GM21360 (cell line): ENCODE results near the gene DMKN.

Source experiments
- ATAC-seq: cut with Tn5 transposase; IDR thresholded peaks from one replicate; pipeline ENCODE4 v1.9.1; 2021; ENCODE audit warnings: mild to moderate bottlenecking, moderate library complexity; ENCODE audit not compliant: unreplicated experiment

Gene DMKN

DNA sequence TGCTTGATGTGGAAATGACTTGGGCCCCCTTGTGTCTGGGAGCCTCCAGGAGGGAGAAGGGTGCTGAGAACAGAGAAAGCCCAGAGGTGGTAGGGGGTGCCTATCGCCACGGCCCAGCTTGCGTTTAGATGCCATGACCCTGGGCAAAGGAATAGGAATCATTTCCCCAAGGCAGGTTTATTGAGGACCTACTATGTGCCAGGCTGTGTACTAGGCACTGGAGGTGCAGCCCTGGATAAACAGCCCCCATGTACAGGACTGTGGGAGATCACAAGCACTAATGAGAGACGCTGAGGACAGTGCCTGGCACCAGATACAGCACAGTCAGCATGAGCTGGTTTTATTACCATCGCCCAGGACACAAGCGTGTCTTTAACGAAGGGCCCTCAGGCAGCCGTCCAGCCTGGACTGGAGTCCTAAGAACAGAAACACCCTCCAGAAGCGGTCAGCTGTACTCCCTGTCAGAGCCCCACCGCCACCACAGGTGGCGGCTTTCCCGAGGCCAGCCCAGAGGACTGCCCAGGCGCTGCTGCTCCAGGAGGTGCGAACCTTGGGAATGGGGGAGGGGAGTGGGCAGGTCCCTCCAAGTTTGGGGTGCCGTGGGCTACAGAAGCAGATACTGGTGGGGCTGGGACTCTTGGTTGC lies 36.6 kb upstream of the DMKN start:
- ATAC-seq, result no peak

GRCh38 chr19:35549174-35549788 lies 35.8 kb upstream of the DMKN start:
- ATAC-seq, result no peak

- no peak for ATAC-seq
Measured at GRCh38 chr19:35546532-35546931, 33.1 kb upstream of the DMKN start.

DNA sequence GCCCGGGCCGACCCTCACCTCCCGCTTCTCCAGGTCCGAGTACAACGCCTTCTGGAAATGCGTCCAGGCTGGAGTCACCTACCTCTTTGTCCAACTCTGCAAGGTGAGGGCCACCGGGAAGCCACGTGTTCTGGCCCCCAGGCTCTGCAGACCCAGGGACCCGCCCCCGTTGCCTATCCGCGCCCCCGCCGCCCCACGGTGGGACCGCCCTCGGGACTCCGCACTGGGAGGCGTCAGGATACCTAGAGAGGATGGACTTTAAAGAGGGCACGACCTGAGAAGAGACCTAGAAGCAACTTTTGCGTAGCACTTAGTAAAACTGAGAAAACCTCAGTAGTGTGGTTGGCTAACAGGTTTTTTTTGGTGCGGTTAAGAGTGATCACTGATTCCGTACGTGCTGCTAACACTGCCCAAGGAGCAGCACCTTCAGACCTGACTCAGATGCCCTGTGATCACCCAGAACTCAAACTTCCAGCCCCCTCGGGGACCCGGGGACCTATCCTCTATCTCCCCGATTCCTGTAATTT lies 32.5 kb upstream of the DMKN start:
- peak; percentile 24 for ATAC-seq

- peak; percentile 70 for ATAC-seq
Measured at GRCh38 chr19:35545001-35545854, 31.8 kb upstream of the DMKN start, which contains the start of gene TMEM147. Gene TMEM147 (plus strand): TSS chr19:35545626. CDS start chr19:35545740, 114 bp downstream.

DNA sequence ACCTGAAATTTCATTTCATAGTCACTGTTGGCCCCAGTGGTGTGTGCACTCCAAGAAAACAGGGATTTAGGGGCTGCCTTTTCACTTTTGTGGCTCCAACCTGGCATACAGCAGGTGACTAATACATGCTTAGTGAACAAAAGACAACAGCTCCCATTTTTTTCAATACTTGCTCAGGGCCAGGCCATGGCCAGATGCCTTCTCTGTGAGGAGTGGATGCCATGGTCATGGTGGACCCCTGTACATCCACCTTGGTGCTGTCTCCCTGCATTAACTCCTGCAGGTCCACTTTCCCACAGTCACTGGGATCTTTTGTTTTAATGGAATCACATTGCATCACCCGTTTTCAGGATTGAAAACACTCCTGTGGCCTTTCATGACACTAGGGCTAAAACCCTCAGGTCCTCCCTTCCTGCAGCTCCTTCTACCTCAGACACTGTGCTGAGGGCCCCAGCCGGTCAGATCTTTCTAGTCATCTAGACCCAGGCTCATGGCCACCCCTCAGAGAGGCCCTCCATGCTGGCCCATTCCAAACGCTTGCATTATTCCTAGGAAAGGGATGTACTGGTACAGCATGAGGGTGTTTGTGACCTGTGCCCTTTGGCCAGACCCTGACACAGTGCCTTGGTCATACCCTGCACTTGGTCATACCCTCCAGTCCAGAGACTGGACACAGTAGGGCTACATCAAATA lies 30.8 kb upstream of the DMKN start:
- no peak for ATAC-seq

- no peak for ATAC-seq
Measured at GRCh38 chr19:35543280-35544109, 30.0 kb upstream of the DMKN start.

GRCh38 chr19:35542209-35542608 lies 28.8 kb upstream of the DMKN start:
- ATAC-seq, result no peak

- ATAC-seq, result no peak
Measured at GRCh38 chr19:35540356-35540927, 27.0 kb upstream of the DMKN start.

DNA sequence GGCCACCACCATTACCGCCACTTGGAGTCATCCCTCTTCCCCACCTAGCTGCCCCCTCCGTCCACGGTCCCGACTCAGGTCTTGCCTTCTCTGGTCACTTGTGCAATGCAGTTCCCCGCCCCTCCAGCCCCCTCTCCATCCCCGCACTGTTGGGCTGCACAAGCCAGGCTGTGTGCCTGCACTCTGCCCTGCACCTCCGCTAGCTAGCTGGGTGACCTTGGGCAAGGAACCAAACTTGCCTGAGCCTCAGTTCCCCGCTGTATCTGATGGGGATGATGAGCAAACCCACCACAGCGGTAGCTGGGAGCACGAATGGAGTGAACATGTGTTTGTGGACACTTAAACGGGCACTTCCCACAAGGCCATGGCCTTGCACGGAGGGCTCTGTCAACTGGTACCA lies 26.4 kb upstream of the DMKN start:
- ATAC-seq, result no peak

DNA sequence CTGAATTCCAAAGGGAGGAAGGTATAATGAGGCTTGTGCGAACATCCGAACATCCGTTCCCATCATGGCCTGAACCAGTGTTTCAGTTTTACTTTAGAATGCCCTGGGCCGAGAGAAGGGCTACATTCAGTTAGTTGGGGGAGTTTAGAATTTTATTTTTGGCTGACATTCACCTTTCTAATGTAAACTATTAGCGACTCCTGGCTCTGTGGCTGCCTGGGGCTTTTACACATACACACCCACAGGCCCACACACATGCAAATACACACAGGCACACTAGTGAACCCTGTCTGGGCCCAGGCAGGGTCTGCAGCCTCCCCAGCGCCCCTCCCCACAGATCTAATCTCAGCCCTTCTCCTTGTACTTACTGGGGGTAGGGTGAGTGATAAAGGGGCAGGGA lies 25.9 kb upstream of the DMKN start:
- ATAC-seq, result no peak

DNA sequence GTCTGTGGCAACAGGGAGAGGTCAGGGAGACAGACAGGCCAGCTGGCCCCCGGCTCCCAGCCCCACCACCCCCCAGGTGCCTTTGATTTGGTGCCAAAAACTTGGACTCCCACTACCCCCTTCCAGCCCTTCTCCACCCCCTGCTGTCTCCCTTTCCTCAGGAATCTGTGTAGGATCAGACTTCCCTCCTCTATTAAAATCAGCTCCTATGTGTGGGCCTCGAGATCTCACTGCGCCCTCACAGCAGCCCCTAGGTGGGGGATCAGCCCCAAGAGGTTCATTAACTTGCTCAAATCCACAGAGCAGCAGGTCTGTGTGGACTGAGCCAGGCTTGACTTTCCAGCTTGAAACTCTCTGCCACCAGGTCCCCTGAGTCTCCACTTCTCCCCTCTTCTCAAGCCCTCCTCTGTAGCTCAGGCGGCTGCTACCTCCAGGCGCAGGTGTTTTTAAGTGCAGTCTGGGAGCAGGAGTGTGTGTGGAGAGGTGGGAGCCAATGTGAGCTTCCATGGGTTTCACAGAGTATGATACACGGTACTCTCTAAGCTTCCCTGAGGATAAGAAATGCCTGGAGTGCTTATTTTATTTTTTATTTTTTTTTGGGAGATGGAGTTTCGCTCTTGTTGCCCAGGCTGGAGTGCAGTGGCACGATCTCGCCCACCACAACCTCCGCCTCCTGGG lies 21.5 kb upstream of the DMKN start:
- no peak for ATAC-seq

DNA sequence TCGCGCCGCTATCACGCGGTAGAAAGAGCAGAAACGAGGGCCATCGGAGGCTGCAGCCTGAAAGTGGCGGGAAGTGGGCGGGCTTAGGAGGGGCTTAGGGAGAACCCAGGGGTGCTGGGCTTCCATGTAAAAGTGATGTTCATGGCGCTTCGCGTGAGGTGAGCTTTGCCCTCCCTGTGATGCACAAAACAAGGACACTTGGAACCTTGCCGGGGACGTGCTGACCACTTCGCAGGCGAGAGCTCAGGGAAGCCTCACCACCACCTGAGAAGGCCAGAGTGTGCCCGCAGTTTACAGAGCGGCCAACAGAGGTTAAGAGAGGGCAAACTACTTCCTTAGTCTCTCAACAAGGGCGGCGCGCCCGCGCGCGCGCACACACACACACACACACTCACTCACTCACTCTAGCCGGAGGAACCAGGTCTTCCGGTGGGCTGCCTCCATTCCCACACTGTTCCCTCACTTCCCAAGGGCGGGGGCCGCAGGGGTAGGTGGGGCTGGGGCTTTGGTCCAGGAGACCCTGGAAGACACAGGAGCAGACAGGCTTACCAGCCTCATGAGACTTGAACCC lies 20.5 kb upstream of the DMKN start:
- ATAC-seq, result no peak

- ATAC-seq, result no peak
Measured at GRCh38 chr19:35533201-35533821, 19.9 kb upstream of the DMKN start, which contains the start of gene GAPDHS. Gene GAPDHS (plus strand): TSS chr19:35533456. CDS start chr19:35533528, 72 bp downstream.

GRCh38 chr19:35531291-35531690 lies 17.8 kb upstream of the DMKN start:
- no peak for ATAC-seq

DNA sequence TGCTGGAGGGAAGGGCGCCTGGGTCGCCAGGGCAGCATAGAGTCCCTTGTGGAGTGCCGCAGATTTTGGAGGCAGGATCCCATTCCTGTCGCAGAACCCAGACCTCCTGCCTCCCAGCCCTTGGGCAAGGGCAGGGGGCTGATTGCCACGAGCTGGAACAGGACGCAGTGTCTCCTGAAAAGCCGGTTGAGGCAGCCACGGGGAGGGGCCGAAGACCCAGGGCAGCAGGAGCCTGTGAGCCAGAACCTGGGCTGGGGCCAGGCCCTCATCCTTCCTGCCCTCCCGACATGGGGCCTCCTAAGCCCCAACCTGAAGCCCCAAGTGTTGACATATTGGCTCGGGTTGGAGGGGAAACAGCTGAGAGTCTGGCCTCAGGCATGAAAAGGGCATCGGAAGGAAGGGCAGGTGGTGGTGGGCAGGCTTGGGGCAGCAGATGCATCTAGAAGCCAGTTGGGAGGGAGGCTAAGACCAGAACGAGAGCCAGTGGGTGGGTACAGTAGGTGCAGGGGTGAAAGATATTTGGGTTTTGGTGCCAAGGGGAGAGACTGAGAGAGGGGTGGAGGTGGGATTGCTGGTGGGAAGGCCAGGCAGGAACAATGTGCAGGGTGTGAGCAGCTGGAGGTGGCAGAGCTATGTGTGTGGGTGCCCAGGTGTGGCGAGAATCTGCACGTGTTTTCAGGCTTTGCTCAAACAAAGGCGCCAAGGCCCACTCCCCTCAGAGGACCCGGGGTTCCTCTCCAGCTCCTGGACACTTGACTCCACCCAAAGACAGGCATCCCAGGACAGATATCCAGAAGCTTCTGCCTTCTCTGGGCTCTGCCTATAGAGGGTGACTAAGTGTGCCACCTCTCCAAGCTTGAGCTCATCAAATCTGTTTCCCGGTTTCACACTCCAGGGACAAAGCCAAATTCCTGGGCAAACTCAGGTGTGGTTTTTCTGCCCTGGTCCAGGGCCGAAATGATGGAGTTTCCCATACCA lies 16.1 kb upstream of the DMKN start:
- no peak for ATAC-seq
